ENCODE measurements around the gene KIAA1958.

DNA sequence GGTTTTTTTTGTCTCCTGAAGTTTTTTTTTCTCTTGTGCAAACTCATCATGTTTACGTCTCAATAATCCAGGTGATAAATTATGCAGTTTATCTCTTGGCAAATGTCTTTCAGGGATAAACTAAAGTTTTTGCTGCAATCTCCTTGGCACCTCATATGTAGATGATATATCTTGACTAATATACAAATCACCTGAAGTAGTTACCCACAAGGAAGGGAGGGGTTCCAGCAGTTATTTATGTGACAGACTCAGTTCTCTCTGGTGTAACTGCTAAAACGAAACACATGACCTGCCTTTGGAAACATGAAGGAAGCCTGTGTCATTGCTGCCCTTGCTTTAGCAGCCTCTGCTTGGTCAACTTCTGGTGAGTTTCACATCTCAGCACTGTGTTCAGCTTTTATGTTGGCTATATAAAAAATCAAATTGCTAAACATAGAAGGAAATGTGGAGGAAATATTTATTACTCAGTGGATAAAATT lies 39.3 kb upstream of the KIAA1958 start:
- no peak for TF ChIP-seq RFX5 (IDR thresholded peaks at IDR 0.05; ENCODE audit: low read length)
- TF ChIP-seq CTCF (IDR thresholded peaks at IDR 0.05) = no peak
- no peak for TF ChIP-seq POLR2AphosphoS5 (IDR thresholded peaks at IDR 0.05; ENCODE audit: low read depth, low read length)
- TF ChIP-seq RAD21 (IDR thresholded peaks at IDR 0.05; ENCODE audit: low read length) = no peak
